HepG2 (cell line): Measurements from ENCODE around the gene CD101. TPM values are rescaled to one million over a fixed set of nuclear protein-coding genes. Genes with fewer than 3 reads are reported as not detected.

ENCODE experiments used
- FOSL2 ChIP-seq: sonication (generic); formaldehyde crosslinking; IDR thresholded peaks from 2 replicates; pipeline ENCODE4 v1.4.0; 2020; ENCODE audit warnings: missing genetic modification reagents
- JUND ChIP-seq: sonication (generic); formaldehyde crosslinking; IDR thresholded peaks from 2 replicates; pipeline ENCODE4 v1.8.0; 2022; ENCODE audit warnings: mild to moderate bottlenecking, missing genetic modification reagents
- MIXL1 ChIP-seq: IDR thresholded peaks from 2 replicates; pipeline ENCODE4 v1.6.1; 2016
- NFE2L1 ChIP-seq: sonication (generic); formaldehyde crosslinking; IDR thresholded peaks from 2 replicates; pipeline ENCODE4 v1.4.0; 2020; ENCODE audit warnings: missing genetic modification reagents, mild to moderate bottlenecking, borderline replicate concordance
- ZC3H13 ChIP-seq: sonication (generic); formaldehyde crosslinking; IDR thresholded peaks from 2 replicates; pipeline ENCODE4 v1.8.1; 2023; ENCODE audit warnings: mild to moderate bottlenecking, missing genetic modification reagents, moderate library complexity
- ZNF160 ChIP-seq: sonication (generic); formaldehyde crosslinking; IDR thresholded peaks from 2 replicates; pipeline ENCODE4 v1.8.0; 2022; ENCODE audit warnings: mild to moderate bottlenecking, inconsistent platforms, missing genetic modification reagents
- ZNF205 ChIP-seq: IDR thresholded peaks from 2 replicates; pipeline ENCODE4 v1.6.1; 2018; ENCODE audit warnings: missing biosample characterization, missing genetic modification reagents
- ZNF432 ChIP-seq: sonication (generic); formaldehyde crosslinking; IDR thresholded peaks from 2 replicates; pipeline ENCODE4 v1.5.0; 2020; ENCODE audit warnings: missing genetic modification reagents, mild to moderate bottlenecking, borderline replicate concordance
- ZNF75D ChIP-seq: sonication (generic); formaldehyde crosslinking; IDR thresholded peaks from 2 replicates; pipeline ENCODE4 v1.8.1; 2023; ENCODE audit warnings: missing genetic modification reagents, mild to moderate bottlenecking, borderline replicate concordance
- ZSCAN30 ChIP-seq: sonication (generic); formaldehyde crosslinking; IDR thresholded peaks from 2 replicates; pipeline ENCODE4 v1.5.0; 2020; ENCODE audit warnings: mild to moderate bottlenecking, missing genetic modification reagents
- polyA plus RNA-seq, 8 experiments: library from polyadenylated mRNA; depleted of rRNA in 3 of 8; stranded (reverse) in 7 of 8; unstranded in 1 of 8; fragments of >200 nt; fragmentation: Illumina TruSeq in 4 of 8; extraction: Trizol in 4 of 8; gene quantifications; 2 replicates each; pipeline versions ENCODE4 v1.2.1 to v1.2.3, GENCODE V29; 2011 to 2016; ENCODE audit warnings: low read depth in 4 of 8, missing spikeins in 1 of 8, mixed read lengths in 1 of 8; ENCODE audit not compliant: insufficient read depth in 1 of 8
- total RNA-seq, 5 experiments: library from RNA; depleted of rRNA; stranded (reverse); fragments of >200 nt; fragmentation: Illumina TruSeq; extraction: Trizol; gene quantifications; 2 replicates each; pipeline ENCODE4 v1.2.3, GENCODE V29; 2016; ENCODE audit warnings: low read depth in 1 of 5
- TF ChIP-seq, protein P1 (sequence below): sonication (generic); formaldehyde crosslinking; IDR thresholded peaks from 2 replicates; pipeline ENCODE4 v1.4.0; 2020; ENCODE audit warnings: missing genetic modification reagents
- TF ChIP-seq, protein P2 (sequence below): sonication (generic); formaldehyde crosslinking; IDR thresholded peaks from 2 replicates; pipeline ENCODE4 v1.4.0; 2020; ENCODE audit warnings: low read depth, missing genetic modification reagents
- TF ChIP-seq, protein P3 (sequence below): sonication (generic); formaldehyde crosslinking; IDR thresholded peaks from 2 replicates; pipeline ENCODE4 v1.5.0; 2020; ENCODE audit warnings: missing genetic modification reagents
- TF ChIP-seq, protein P4 (sequence below): sonication (generic); formaldehyde crosslinking; IDR thresholded peaks from 2 replicates; pipeline ENCODE4 v1.4.0; 2020; ENCODE audit warnings: missing genetic modification reagents, mild to moderate bottlenecking, borderline replicate concordance
- TF ChIP-seq, protein P5 (sequence below): IDR thresholded peaks from 2 replicates; pipeline ENCODE4 v1.6.1; 2016
- TF ChIP-seq, protein P6 (sequence below): sonication (generic); formaldehyde crosslinking; IDR thresholded peaks from 2 replicates; pipeline ENCODE4 v1.8.0; 2022; ENCODE audit warnings: missing genetic modification reagents, mild to moderate bottlenecking, borderline replicate concordance
- TF ChIP-seq, protein P7 (sequence below): sonication (generic); formaldehyde crosslinking; IDR thresholded peaks from 2 replicates; pipeline ENCODE4 v1.8.0; 2022; ENCODE audit warnings: missing genetic modification reagents, low read depth, mild to moderate bottlenecking, borderline replicate concordance

Gene CD101
- total and polyA plus RNA-seq, 2 of the 13 experiments (the other 11 are each of a cell fraction or from before 2014, with no cell fraction given): 0.05 to 0.09 TPM

DNA sequence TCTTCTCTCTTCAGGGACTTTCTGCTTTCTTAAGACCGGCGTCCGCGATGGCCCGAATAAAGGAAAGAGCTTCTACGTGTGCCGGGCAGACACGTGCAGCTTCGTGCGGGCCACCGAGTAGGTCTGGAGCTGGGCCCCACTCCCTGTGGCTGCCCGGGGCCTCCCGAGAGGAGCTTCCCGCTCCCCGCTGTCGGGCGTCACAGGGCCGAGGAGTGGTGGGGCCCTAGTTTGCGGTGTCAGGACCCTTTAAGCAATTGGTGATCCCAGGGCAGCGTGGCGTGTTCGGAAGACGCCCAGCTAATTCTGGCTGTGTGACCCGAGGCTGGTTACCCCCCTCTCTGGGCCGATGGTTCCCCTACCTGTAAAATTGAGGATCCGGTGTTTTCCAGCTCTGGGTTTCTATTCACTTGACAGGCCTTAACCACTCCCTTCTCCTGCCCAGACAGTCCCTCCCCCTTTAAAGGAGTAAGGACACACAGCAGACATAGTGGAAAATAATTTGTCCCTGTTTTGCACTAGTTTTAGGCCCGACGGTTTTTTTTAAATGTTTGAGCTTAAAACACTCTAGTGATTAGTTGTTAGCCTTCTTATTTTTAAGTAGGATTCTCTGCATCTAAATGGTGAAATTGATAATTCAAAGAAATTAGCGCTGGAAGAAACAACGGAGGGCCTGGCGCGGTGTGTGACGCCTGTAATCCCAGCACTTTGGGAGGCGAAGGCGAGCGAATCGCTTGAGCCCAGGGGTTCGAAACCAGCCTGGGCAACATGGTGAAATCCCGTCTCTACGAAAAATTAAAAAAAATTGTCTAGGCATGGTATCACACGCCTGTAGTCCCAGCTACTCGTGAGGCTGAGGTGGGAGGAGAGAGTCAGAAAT lies 59.1 kb downstream of the CD101 start (continued):
- TF ChIP-seq ZNF205 (CRISPR knock-in tag): 0 out of 2 replicates have a peak, but pooled peaks have one; percentile 15
- no peak for TF ChIP-seq ZNF432 (CRISPR knock-in tag)
- TF ChIP-seq, protein P1, sequence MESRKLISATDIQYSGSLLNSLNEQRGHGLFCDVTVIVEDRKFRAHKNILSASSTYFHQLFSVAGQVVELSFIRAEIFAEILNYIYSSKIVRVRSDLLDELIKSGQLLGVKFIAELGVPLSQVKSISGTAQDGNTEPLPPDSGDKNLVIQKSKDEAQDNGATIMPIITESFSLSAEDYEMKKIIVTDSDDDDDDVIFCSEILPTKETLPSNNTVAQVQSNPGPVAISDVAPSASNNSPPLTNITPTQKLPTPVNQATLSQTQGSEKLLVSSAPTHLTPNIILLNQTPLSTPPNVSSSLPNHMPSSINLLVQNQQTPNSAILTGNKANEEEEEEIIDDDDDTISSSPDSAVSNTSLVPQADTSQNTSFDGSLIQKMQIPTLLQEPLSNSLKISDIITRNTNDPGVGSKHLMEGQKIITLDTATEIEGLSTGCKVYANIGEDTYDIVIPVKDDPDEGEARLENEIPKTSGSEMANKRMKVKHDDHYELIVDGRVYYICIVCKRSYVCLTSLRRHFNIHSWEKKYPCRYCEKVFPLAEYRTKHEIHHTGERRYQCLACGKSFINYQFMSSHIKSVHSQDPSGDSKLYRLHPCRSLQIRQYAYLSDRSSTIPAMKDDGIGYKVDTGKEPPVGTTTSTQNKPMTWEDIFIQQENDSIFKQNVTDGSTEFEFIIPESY (CRISPR knock-in tag): no peak
- TF ChIP-seq, protein P2, sequence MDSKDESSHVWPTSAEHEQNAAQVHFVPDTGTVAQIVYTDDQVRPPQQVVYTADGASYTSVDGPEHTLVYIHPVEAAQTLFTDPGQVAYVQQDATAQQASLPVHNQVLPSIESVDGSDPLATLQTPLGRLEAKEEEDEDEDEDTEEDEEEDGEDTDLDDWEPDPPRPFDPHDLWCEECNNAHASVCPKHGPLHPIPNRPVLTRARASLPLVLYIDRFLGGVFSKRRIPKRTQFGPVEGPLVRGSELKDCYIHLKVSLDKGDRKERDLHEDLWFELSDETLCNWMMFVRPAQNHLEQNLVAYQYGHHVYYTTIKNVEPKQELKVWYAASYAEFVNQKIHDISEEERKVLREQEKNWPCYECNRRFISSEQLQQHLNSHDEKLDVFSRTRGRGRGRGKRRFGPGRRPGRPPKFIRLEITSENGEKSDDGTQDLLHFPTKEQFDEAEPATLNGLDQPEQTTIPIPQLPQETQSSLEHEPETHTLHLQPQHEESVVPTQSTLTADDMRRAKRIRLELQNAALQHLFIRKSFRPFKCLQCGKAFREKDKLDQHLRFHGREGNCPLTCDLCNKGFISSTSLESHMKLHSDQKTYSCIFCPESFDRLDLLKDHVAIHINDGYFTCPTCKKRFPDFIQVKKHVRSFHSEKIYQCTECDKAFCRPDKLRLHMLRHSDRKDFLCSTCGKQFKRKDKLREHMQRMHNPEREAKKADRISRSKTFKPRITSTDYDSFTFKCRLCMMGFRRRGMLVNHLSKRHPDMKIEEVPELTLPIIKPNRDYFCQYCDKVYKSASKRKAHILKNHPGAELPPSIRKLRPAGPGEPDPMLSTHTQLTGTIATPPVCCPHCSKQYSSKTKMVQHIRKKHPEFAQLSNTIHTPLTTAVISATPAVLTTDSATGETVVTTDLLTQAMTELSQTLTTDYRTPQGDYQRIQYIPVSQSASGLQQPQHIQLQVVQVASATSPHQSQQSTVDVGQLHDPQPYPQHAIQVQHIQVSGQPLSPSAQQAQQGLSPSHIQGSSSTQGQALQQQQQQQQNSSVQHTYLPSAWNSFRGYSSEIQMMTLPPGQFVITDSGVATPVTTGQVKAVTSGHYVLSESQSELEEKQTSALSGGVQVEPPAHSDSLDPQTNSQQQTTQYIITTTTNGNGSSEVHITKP (CRISPR knock-in tag): no peak
- TF ChIP-seq JUND (CRISPR knock-in tag): no peak
- TF ChIP-seq ZC3H13: no peak
- no peak for TF ChIP-seq ZSCAN30 (CRISPR knock-in tag)
- TF ChIP-seq MIXL1 (CRISPR knock-in tag): no peak
- TF ChIP-seq, protein P3, sequence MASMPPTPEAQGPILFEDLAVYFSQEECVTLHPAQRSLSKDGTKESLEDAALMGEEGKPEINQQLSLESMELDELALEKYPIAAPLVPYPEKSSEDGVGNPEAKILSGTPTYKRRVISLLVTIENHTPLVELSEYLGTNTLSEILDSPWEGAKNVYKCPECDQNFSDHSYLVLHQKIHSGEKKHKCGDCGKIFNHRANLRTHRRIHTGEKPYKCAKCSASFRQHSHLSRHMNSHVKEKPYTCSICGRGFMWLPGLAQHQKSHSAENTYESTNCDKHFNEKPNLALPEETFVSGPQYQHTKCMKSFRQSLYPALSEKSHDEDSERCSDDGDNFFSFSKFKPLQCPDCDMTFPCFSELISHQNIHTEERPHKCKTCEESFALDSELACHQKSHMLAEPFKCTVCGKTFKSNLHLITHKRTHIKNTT (CRISPR knock-in tag): no peak
- TF ChIP-seq NFE2L1 (CRISPR knock-in tag): no peak
- TF ChIP-seq FOSL2 (CRISPR knock-in tag): no peak
- TF ChIP-seq, protein P4, sequence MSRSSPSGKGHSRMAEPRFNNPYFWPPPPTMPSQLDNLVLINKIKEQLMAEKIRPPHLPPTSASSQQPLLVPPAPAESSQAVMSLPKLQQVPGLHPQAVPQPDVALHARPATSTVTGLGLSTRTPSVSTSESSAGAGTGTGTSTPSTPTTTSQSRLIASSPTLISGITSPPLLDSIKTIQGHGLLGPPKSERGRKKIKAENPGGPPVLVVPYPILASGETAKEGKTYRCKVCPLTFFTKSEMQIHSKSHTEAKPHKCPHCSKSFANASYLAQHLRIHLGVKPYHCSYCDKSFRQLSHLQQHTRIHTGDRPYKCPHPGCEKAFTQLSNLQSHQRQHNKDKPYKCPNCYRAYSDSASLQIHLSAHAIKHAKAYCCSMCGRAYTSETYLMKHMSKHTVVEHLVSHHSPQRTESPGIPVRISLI: no peak
- TF ChIP-seq, protein P5, sequence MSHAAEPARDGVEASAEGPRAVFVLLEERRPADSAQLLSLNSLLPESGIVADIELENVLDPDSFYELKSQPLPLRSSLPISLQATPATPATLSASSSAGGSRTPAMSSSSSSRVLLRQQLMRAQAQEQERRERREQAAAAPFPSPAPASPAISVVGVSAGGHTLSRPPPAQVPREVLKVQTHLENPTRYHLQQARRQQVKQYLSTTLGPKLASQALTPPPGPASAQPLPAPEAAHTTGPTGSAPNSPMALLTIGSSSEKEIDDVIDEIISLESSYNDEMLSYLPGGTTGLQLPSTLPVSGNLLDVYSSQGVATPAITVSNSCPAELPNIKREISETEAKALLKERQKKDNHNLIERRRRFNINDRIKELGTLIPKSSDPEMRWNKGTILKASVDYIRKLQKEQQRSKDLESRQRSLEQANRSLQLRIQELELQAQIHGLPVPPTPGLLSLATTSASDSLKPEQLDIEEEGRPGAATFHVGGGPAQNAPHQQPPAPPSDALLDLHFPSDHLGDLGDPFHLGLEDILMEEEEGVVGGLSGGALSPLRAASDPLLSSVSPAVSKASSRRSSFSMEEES (CRISPR knock-in tag): no peak
- TF ChIP-seq, protein P6, sequence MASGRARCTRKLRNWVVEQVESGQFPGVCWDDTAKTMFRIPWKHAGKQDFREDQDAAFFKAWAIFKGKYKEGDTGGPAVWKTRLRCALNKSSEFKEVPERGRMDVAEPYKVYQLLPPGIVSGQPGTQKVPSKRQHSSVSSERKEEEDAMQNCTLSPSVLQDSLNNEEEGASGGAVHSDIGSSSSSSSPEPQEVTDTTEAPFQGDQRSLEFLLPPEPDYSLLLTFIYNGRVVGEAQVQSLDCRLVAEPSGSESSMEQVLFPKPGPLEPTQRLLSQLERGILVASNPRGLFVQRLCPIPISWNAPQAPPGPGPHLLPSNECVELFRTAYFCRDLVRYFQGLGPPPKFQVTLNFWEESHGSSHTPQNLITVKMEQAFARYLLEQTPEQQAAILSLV (CRISPR knock-in tag): no peak
- TF ChIP-seq, protein P7, sequence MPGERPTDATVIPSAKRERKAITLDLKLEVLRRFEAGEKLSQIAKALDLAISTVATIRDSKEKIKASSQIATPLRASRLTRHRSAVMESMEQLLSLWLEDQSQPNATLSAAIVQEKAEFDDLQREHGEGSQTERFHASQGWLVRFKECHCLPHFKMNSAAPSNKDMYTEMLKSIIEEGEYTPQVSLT (CRISPR knock-in tag): no peak
- no peak for TF ChIP-seq ZNF160 (CRISPR knock-in tag)
- TF ChIP-seq ZNF75D: no peak
